ENCODE results near the gene CRAT.

DNA sequence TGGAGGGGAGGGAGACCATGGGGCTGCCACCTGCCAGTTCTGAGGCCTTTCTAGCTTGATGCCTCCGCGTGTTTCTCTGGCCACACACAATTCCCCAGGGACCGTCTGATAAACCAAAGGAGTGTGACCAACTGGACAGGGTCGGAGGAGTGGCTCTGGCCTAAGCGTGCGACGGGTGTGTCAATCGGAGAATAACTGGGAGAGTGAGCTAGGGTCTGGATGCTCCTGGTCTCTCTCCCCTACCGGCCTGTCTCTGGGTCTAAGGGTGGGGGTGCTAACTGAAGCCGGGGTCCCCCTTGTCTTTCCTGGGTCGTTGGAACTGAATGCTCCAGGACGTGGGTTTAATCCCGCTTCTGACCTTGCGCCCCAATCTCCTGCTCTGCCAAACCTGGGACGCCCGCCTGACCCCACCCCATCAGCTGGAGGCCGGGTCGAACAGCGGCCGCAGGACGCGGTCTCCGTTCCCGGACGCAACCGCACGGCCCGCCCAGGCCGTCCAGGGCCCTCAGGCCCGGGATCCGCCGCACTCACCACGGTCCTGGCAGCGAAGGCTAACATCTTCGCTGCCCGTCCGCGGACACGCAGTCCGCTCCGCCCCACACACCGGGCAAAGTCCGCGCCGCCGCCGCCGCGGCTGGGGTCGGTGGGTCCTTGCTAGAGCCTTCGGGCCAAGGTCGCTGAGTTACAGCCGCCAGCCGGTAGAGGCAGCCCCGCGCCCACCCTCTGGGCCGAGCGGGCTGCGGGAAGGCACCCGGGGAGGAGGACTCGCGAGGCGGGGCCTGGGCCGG is 447 bp downstream of the CRAT start:
- TF ChIP-seq EGR1 (IDR thresholded peaks at IDR 0.05) (no peak), FOXM1 (IDR thresholded peaks at IDR 0.05; ENCODE audit: borderline replicate concordance, low read depth) (no peak)
- TF ChIP-seq, protein P1, sequence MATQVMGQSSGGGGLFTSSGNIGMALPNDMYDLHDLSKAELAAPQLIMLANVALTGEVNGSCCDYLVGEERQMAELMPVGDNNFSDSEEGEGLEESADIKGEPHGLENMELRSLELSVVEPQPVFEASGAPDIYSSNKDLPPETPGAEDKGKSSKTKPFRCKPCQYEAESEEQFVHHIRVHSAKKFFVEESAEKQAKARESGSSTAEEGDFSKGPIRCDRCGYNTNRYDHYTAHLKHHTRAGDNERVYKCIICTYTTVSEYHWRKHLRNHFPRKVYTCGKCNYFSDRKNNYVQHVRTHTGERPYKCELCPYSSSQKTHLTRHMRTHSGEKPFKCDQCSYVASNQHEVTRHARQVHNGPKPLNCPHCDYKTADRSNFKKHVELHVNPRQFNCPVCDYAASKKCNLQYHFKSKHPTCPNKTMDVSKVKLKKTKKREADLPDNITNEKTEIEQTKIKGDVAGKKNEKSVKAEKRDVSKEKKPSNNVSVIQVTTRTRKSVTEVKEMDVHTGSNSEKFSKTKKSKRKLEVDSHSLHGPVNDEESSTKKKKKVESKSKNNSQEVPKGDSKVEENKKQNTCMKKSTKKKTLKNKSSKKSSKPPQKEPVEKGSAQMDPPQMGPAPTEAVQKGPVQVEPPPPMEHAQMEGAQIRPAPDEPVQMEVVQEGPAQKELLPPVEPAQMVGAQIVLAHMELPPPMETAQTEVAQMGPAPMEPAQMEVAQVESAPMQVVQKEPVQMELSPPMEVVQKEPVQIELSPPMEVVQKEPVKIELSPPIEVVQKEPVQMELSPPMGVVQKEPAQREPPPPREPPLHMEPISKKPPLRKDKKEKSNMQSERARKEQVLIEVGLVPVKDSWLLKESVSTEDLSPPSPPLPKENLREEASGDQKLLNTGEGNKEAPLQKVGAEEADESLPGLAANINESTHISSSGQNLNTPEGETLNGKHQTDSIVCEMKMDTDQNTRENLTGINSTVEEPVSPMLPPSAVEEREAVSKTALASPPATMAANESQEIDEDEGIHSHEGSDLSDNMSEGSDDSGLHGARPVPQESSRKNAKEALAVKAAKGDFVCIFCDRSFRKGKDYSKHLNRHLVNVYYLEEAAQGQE (IDR thresholded peaks at IDR 0.05; ENCODE audit: low read depth): no peak
- TF ChIP-seq, protein P2, sequence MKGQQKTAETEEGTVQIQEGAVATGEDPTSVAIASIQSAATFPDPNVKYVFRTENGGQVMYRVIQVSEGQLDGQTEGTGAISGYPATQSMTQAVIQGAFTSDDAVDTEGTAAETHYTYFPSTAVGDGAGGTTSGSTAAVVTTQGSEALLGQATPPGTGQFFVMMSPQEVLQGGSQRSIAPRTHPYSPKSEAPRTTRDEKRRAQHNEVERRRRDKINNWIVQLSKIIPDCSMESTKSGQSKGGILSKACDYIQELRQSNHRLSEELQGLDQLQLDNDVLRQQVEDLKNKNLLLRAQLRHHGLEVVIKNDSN (IDR thresholded peaks at IDR 0.05): no peak

Measured in Ishikawa (cell line).